Measurements from ENCODE around the gene CHCT1.
A peak's percentile ranks its signal among the peaks of the same experiment; 100 is the strongest.

Gene CHCT1

GRCh38 chr17:60461584-60461983 is 39.3 kb downstream of the CHCT1 start:
- no peak overlapping the region for H3K27ac ChIP-seq
- H3K27me3 ChIP-seq: no peaks in the 10 kb centered on the region
- no peak overlapping the region for H3K4me3 ChIP-seq
- peaks cover 51 to 77% (median 76%) of the 10 kb centered on the region in 3 donors for H3K36me3 ChIP-seq
- TF ChIP-seq, protein P1, sequence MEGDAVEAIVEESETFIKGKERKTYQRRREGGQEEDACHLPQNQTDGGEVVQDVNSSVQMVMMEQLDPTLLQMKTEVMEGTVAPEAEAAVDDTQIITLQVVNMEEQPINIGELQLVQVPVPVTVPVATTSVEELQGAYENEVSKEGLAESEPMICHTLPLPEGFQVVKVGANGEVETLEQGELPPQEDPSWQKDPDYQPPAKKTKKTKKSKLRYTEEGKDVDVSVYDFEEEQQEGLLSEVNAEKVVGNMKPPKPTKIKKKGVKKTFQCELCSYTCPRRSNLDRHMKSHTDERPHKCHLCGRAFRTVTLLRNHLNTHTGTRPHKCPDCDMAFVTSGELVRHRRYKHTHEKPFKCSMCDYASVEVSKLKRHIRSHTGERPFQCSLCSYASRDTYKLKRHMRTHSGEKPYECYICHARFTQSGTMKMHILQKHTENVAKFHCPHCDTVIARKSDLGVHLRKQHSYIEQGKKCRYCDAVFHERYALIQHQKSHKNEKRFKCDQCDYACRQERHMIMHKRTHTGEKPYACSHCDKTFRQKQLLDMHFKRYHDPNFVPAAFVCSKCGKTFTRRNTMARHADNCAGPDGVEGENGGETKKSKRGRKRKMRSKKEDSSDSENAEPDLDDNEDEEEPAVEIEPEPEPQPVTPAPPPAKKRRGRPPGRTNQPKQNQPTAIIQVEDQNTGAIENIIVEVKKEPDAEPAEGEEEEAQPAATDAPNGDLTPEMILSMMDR (IDR thresholded peaks at IDR 0.05): no peak
- H3K4me1 ChIP-seq: peaks cover 0 to 26% (median 6%) of the 10 kb centered on the region in 4 donors
- H3K9me3 ChIP-seq: no peaks in the 10 kb centered on the region
- intact Hi-C loops (cut with DNase I; ENCODE audit: low total_unique reads): no loop called here
- no peak for DNase-seq

DNA sequence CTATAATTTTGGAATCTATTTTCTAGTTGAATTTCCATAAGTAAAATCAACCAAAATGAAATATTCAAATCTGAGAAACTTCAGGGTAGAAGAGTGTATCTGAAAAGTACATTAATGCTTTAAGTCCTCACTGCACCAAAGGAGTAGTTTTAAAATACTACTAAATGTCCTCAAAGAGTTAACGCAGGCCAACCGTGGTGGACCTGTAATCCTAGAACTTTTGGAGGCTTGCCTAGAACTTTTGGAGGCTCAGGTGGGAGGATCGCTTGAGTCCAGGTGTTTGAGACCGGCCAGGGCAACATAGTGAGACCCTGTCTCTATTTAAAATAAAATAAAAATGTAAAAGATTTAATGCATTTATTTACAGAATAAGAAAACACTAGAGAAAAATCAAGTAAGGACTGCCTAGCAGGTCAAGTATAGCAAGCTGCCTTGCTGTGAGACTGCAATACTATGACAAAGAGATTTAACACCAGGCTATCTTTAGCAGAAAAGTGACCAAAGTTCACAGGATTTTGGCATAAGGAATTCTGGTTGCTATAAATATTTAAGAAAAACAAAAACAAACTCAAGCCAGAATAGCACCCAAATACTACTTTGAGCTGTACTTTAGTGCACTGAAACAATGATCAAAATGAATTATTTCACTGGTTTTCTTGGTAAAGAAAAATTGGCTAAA is 41.0 kb downstream of the CHCT1 start:
- Histone ChIP-seq H3K4me1 (peaks cover 0 to 36% (median 14%) of the 10 kb centered on the region in 4 donors), H3K36me3 (peaks cover 41 to 60% (median 59%) of the 10 kb centered on the region in 3 donors), H3K4me3 (no peak overlapping the region), H3K9me3 (no peaks in the 10 kb centered on the region), H3K27ac (peak overlapping the region in 1 of 2 donors; percentile 36), H3K27me3 (no peaks in the 10 kb centered on the region)
- TF ChIP-seq, protein P1 (IDR thresholded peaks at IDR 0.05): no peak
- DNase-seq: no peak
- intact Hi-C loops (cut with DNase I; ENCODE audit: low total_unique reads): no loop called here

DNA sequence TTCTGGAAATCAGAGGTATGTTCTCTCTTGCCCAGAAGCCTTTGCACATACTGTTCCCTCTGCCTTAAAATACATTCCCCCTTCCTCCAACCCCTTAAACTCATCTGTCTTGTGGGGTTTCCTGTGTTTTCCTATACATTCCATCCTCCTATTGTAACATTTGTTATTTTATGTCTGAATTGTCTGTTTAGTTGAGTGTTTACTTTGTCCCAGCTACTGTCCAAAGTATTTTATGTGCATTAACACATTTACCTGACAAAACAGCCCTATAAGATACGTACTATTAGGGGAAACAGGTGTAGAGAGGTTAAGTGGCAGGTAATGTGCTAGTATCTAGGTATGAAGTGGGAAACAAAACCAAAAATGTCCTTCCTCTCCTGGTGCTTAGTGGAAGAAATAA is 42.1 kb downstream of the CHCT1 start:
- no peaks in the 10 kb centered on the region for H3K9me3 ChIP-seq
- no peak overlapping the region for H3K27ac ChIP-seq
- peaks cover 0 to 47% (median 20%) of the 10 kb centered on the region in 4 donors for H3K4me1 ChIP-seq
- no peak overlapping the region for H3K4me3 ChIP-seq
- TF ChIP-seq, protein P1 (IDR thresholded peaks at IDR 0.05): no peak
- H3K36me3 ChIP-seq: peaks cover 34 to 49% (median 49%) of the 10 kb centered on the region in 3 donors
- H3K27me3 ChIP-seq: no peaks in the 10 kb centered on the region
- intact Hi-C loops (cut with DNase I; ENCODE audit: low total_unique reads): no loop called here
- DNase-seq: no peak

DNA sequence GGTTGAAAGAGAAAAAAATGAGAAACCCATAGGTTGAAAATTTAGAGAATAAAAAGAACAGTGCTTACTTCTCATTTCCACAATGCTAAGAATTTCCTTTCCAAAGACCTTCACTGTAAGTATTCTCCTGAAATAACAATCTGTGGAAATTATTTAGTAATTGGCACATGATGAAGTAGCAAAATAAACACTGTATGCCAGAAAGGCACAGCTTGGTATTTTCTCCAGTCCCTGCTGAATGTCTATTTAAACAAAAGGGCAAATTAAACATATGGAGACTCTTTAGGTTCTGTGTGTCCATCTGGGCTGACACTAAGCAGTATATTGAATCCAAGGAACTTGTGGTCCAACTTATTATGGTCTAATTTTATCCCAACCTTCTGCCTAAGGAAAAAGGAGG is 46.1 kb downstream of the CHCT1 start:
- Histone ChIP-seq H3K27ac (peak overlapping the region in 1 of 2 donors; percentile 27), H3K4me3 (no peak overlapping the region), H3K9me3 (no peaks in the 10 kb centered on the region), H3K4me1 (peaks cover 0 to 47% (median 23%) of the 10 kb centered on the region in 4 donors), H3K27me3 (no peaks in the 10 kb centered on the region), H3K36me3 (peaks cover 16 to 25% (median 25%) of the 10 kb centered on the region in 3 donors)
- TF ChIP-seq, protein P1 (IDR thresholded peaks at IDR 0.05): no peak
- intact Hi-C loops (cut with DNase I; ENCODE audit: low total_unique reads): no loop called here
- no peak for DNase-seq

GRCh38 chr17:60471451-60471850 is 49.2 kb downstream of the CHCT1 start:
- DNase-seq: no peak
- no peak overlapping the region for H3K27ac ChIP-seq
- H3K4me1 ChIP-seq: peaks cover 0 to 33% (median 23%) of the 10 kb centered on the region in 4 donors
- no peaks in the 10 kb centered on the region for H3K9me3 ChIP-seq
- TF ChIP-seq, protein P1 (IDR thresholded peaks at IDR 0.05): no peak
- H3K4me3 ChIP-seq: no peak overlapping the region
- intact Hi-C loops (cut with DNase I; ENCODE audit: low total_unique reads): no loop called here
- no peaks in the 10 kb centered on the region for H3K27me3 ChIP-seq
- H3K36me3 ChIP-seq: no peaks in the 10 kb centered on the region
